ENCODE measurements around the gene SMIM11. TPM values are rescaled to one million over a fixed set of nuclear protein-coding genes. Genes with fewer than 3 reads are reported as not detected.
"Not testable (repeated sequence)": the region's sequence is repeated elsewhere in the genome, so short reads cannot be mapped to it uniquely, and the experiment has no call there.

SMIM11 gene, protein sequence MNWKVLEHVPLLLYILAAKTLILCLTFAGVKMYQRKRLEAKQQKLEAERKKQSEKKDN
- total RNA-seq: 10 to 100 TPM in 1 of 2 experiments, 1 to 10 TPM in 1; 8.4 to 12.1 TPM
- 10 to 100 TPM in 1 of 2 donors, 1 to 10 TPM in 1; 4.9 to 18.5 TPM for polyA plus RNA-seq

DNA sequence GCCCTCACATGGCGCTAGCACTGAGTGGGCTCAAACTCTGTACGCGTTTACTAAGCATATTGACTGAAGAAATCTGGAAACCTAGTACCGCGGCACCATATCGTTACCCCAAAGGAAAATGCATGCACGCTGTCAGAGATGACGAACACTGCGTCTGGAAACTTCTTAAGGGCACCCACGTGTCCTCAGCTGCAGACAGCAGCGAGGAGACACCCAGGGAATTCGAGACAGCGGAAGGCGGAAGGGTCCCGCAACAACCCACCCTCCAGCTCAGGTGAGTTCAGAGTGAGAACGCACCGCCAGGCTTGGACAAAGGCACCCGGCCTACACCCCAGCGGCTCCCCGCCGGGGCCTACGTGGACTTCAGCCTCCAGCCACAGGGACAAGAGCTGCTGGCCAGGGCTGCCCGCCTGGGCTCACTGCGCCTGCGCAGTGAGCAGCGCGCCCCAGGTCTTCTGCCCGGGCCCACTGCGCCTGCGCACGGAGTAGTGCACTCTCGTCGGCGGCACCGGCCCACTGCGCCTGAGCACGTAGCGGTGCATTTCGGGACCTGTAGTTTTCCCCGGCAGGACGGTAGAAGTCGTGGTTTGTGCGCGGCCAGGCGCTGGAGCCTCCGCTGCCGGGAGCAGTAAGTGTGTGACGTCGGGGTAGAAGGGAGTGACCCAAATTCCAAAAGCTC, at the start of gene SMIM11:
SMIM11 (plus strand) TSS at position 568 of the 679 bp plus-strand sequence. CDS start 3,998 bp downstream, outside the sequence.
- H3K27ac ChIP-seq (ENCODE audit: low read depth, low read length); H3K27me3 Mint-ChIP-seq; H3K4me1 ChIP-seq (ENCODE audit: insufficient read depth, low read length); H3K4me1 Mint-ChIP-seq; intact Hi-C loops (cut with micrococcal nuclease); H3K27me3 ChIP-seq (ENCODE audit: insufficient read depth, low read length); DNase-seq; H3K36me3 Mint-ChIP-seq; H3K9me3 ChIP-seq (ENCODE audit: control insufficient read depth in 1 of 2, low read length in 2 of 2); H3K9me3 Mint-ChIP-seq; POLR2A ChIA-PET (ENCODE audit: partially characterized antibody); H3K4me3 Mint-ChIP-seq; H3K27ac Mint-ChIP-seq; CTCF ChIA-PET (ENCODE audit: partially characterized antibody); H3K4me3 ChIP-seq (ENCODE audit: low read length in 2 of 2); H3K36me3 ChIP-seq (ENCODE audit: insufficient read depth, low read length): not testable (repeated sequence)

DNA sequence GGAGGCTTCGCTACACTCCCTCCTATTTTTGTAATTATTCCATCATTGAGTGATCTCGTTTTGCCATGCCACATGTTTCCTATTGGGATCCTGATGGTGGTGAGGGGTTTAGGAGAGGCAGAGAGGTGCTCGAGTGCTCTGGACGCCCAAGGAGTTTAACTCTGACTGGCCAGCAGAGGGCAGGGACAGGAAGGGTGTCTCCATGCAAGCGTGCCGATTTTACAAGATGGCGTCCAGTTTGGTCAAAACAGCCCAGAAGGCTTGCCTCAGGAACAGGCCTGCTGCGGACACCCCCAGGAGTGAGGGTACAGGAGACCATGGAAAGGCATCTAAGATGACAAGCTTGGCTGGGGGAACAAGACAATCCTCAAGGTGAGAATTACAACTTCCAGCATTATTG, 45.3 kb upstream of the SMIM11 start:
- Histone ChIP-seq H3K4me1 (ENCODE audit: insufficient read depth, low read length) (no peaks in the 10 kb centered on the region), H3K36me3 (ENCODE audit: insufficient read depth, low read length) (no peaks in the 10 kb centered on the region), H3K27me3 (ENCODE audit: insufficient read depth, low read length) (no peaks in the 10 kb centered on the region), H3K4me3 (ENCODE audit: low read length in 2 of 2) (no peak overlapping the region), H3K9me3 (ENCODE audit: control insufficient read depth in 1 of 2, low read length in 2 of 2) (no peaks in the 10 kb centered on the region), H3K27ac (ENCODE audit: low read depth, low read length) (no peak overlapping the region)
- H3K4me1 Mint-ChIP-seq: no peaks in the 10 kb centered on the region
- DNase-seq: no peak
- H3K9me3 Mint-ChIP-seq: peaks cover 0 to 7% (median 3%) of the 10 kb centered on the region in 8 donors
- POLR2A ChIA-PET (ENCODE audit: partially characterized antibody): no interaction called here
- intact Hi-C loops (cut with micrococcal nuclease): no loop called here
- peaks cover 3 to 5% of the 10 kb centered on the region in 2 donors for H3K27me3 Mint-ChIP-seq
- no peaks in the 10 kb centered on the region for H3K36me3 Mint-ChIP-seq
- no peak overlapping the region for H3K4me3 Mint-ChIP-seq
- H3K27ac Mint-ChIP-seq: no peak overlapping the region
- CTCF ChIA-PET (ENCODE audit: partially characterized antibody): interaction anchor here (1.4 kb wide), 1 partner anchor 18 kb away, joined by 5 read pairs; no protein-coding TSS in a partner anchor

DNA sequence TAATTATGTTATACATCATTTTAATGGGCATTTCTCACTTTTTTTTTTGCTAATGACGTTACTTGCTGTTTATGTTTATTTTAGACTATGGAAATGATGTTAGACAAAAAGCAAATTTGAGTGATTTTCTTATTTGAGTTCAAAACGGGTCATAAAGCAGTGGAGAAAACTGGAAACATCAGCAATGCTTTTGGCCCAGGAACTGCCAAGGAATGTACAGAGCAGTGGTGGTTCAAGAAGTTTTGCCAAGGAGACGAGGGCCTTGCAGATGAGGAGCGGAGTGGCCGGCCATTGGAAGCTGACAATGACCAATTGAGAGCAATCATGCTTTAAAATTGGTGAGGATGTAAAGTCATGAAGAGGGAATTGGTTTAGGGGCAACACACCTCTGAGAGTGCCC, 43.6 kb upstream of the SMIM11 start:
- Mint-ChIP-seq H3K9me3 (peaks cover 0 to 7% (median 3%) of the 10 kb centered on the region in 8 donors), H3K4me1 (no peaks in the 10 kb centered on the region), H3K4me3 (no peak overlapping the region), H3K27ac (no peak overlapping the region), H3K27me3 (peaks cover 0 to 4% of the 10 kb centered on the region in 2 donors), H3K36me3 (no peaks in the 10 kb centered on the region)
- H3K27ac ChIP-seq (ENCODE audit: low read depth, low read length): no peak overlapping the region
- H3K4me1 ChIP-seq (ENCODE audit: insufficient read depth, low read length): no peaks in the 10 kb centered on the region
- intact Hi-C loops (cut with micrococcal nuclease): no loop called here
- no peak for DNase-seq
- no peaks in the 10 kb centered on the region for H3K9me3 ChIP-seq (ENCODE audit: control insufficient read depth in 1 of 2, low read length in 2 of 2)
- no peaks in the 10 kb centered on the region for H3K36me3 ChIP-seq (ENCODE audit: insufficient read depth, low read length)
- ChIA-PET POLR2A (ENCODE audit: partially characterized antibody) (no interaction called here), CTCF (ENCODE audit: partially characterized antibody) (no interaction called here)
- H3K4me3 ChIP-seq (ENCODE audit: low read length in 2 of 2): no peak overlapping the region
- no peaks in the 10 kb centered on the region for H3K27me3 ChIP-seq (ENCODE audit: insufficient read depth, low read length)

DNA sequence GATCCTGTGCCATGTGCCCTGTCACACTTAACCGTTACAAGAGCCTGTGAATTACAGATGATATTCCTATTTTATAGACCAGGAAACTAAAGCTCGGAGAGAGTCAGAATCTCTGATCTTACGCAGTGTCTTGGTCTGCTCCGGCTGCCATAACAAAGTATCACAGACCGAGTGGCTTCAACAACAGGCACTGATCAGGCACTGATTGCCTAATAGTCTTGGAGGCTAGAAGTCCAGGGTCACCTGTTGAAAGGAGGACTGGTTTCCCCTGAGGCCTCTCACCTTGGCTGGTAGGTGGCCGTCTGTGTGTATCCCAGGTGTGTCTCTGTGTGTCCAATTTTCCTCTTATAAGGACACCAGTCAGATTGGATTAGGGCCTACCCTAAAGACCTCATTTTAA, 43.0 kb upstream of the SMIM11 start:
- Mint-ChIP-seq H3K4me1 (no peaks in the 10 kb centered on the region), H3K9me3 (peaks cover 0 to 7% (median 3%) of the 10 kb centered on the region in 8 donors)
- CTCF ChIA-PET (ENCODE audit: partially characterized antibody): no interaction called here

DNA sequence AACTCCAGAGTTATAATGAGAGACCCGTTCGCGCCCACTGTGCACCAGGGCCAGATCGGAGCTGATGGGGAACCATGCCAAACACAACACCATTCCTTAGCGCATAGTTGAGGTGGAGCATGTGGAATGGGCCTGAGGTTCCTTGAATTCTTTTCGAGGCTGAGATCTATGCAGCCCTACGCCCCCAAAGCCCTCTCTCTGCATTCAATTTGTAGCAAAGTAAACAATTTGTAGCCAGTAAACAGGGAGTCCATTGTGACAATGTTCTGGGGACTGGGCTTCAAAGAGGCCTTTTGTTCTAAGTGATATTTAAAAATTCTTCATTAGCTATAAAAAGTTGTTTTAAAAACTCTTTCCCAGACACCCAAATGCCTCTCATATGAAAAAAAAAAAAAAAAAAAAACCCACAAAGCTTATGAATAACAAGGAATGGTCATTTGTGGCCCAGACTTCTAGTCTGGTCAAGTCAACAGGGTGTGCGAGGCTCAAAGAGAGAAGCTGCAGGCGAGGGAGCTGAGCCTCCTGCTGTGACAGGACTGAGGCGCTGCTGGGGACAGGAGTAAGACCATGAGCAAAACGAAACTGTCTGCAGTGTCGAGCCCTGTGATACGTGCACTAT, 42.1 kb upstream of the SMIM11 start:
- intact Hi-C loops (cut with micrococcal nuclease): no loop called here
- H3K9me3 ChIP-seq (ENCODE audit: control insufficient read depth in 1 of 2, low read length in 2 of 2): no peaks in the 10 kb centered on the region
- Mint-ChIP-seq H3K27me3 (peaks cover 0 to 3% of the 10 kb centered on the region in 2 donors), H3K27ac (no peak overlapping the region), H3K4me3 (no peak overlapping the region), H3K9me3 (peaks cover 0 to 7% (median 3%) of the 10 kb centered on the region in 8 donors), H3K4me1 (no peaks in the 10 kb centered on the region), H3K36me3 (no peaks in the 10 kb centered on the region)
- H3K27ac ChIP-seq (ENCODE audit: low read depth, low read length): no peak overlapping the region
- no peaks in the 10 kb centered on the region for H3K36me3 ChIP-seq (ENCODE audit: insufficient read depth, low read length)
- no peak for DNase-seq
- H3K4me3 ChIP-seq (ENCODE audit: low read length in 2 of 2): no peak overlapping the region
- no peaks in the 10 kb centered on the region for H3K27me3 ChIP-seq (ENCODE audit: insufficient read depth, low read length)
- ChIA-PET CTCF (ENCODE audit: partially characterized antibody) (interaction anchor here (0.8 to 2.0 kb wide), 2 partner anchors 15 to 409 kb away, joined by 3 to 11 read pairs; no protein-coding TSS in a partner anchor), POLR2A (ENCODE audit: partially characterized antibody) (interaction anchor here (0.6 kb wide), 1 partner anchor 10 kb away, joined by 3 read pairs; no protein-coding TSS in a partner anchor)
- H3K4me1 ChIP-seq (ENCODE audit: insufficient read depth, low read length): no peaks in the 10 kb centered on the region

More for the DNA sequence above, 43.0 kb upstream of the SMIM11 start:
- Mint-ChIP-seq H3K36me3 (no peaks in the 10 kb centered on the region), H3K4me3 (no peak overlapping the region), H3K27ac (no peak overlapping the region), H3K27me3 (peaks cover 0 to 4% of the 10 kb centered on the region in 2 donors)
- Histone ChIP-seq H3K4me1 (ENCODE audit: insufficient read depth, low read length) (no peaks in the 10 kb centered on the region), H3K27ac (ENCODE audit: low read depth, low read length) (no peak overlapping the region), H3K9me3 (ENCODE audit: control insufficient read depth in 1 of 2, low read length in 2 of 2) (no peaks in the 10 kb centered on the region), H3K36me3 (ENCODE audit: insufficient read depth, low read length) (no peaks in the 10 kb centered on the region), H3K27me3 (ENCODE audit: insufficient read depth, low read length) (no peaks in the 10 kb centered on the region), H3K4me3 (ENCODE audit: low read length in 2 of 2) (no peak overlapping the region)
- intact Hi-C loops (cut with micrococcal nuclease): no loop called here
- DNase-seq: no peak
- POLR2A ChIA-PET (ENCODE audit: partially characterized antibody): no interaction called here

DNA sequence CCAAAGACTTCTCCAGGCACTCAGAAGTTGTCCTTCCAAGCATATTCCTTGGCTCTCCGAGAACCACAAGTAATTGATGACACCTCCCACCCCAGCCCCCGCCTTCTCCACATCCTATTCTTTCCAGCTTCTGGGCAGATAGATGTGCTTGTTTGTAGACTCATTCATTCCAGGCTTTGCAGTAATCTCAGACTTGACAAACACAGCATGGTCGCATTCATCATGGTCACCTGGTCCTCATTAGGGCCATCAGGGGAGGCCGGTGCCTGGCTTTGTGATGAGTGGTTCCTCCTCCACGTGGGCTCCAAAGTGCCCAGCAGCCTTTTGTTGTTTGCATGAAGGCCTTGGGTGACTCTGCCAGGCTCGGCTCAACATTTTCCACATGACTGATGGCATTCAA, 40.0 kb upstream of the SMIM11 start:
- POLR2A ChIA-PET (ENCODE audit: partially characterized antibody): no interaction called here

DNA sequence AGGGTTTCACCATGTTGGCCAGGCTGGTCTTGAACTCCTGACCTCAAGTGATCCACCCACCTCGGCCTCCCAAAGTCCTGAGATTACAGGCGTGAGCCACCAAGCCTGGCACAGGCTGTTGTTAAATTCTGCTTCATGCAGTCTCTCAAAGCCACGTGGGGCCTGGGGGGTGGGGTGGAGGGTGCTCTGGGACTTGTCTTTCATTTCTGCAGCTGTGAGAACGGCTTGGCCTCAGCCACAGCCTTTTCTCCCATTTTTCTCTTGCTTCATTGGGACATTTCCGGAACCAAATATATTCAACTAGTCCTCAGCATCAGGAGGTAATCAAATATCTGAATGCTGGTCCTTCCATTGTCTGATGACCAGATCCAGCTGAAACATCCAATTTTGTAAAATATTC, 39.1 kb upstream of the SMIM11 start:
- ChIA-PET POLR2A (ENCODE audit: partially characterized antibody) (no interaction called here), CTCF (ENCODE audit: partially characterized antibody) (interaction anchor here (1.0 to 1.3 kb wide), 2 partner anchors 12 kb away, joined by 3 to 8 read pairs; no protein-coding TSS in a partner anchor)
- no peak overlapping the region for H3K27ac ChIP-seq (ENCODE audit: low read depth, low read length)
- no peak overlapping the region for H3K4me3 ChIP-seq (ENCODE audit: low read length in 2 of 2)
- Mint-ChIP-seq H3K36me3 (no peaks in the 10 kb centered on the region), H3K4me1 (no peaks in the 10 kb centered on the region), H3K27ac (no peak overlapping the region), H3K27me3 (peaks cover 3 to 4% of the 10 kb centered on the region in 2 donors), H3K4me3 (no peak overlapping the region), H3K9me3 (no peaks in the 10 kb centered on the region)
- H3K9me3 ChIP-seq (ENCODE audit: control insufficient read depth in 1 of 2, low read length in 2 of 2): no peaks in the 10 kb centered on the region
- H3K4me1 ChIP-seq (ENCODE audit: insufficient read depth, low read length): no peaks in the 10 kb centered on the region
- DNase-seq: no peak
- H3K27me3 ChIP-seq (ENCODE audit: insufficient read depth, low read length): no peaks in the 10 kb centered on the region
- intact Hi-C loops (cut with micrococcal nuclease): no loop called here
- no peaks in the 10 kb centered on the region for H3K36me3 ChIP-seq (ENCODE audit: insufficient read depth, low read length)

More for the DNA sequence above, 40.0 kb upstream of the SMIM11 start:
- Mint-ChIP-seq H3K4me1 (no peaks in the 10 kb centered on the region), H3K27me3 (peaks cover 3 to 4% of the 10 kb centered on the region in 2 donors), H3K27ac (no peak overlapping the region), H3K4me3 (no peak overlapping the region), H3K36me3 (no peaks in the 10 kb centered on the region), H3K9me3 (no peaks in the 10 kb centered on the region)
- Histone ChIP-seq H3K4me3 (ENCODE audit: low read length in 2 of 2) (no peak overlapping the region), H3K4me1 (ENCODE audit: insufficient read depth, low read length) (no peaks in the 10 kb centered on the region), H3K9me3 (ENCODE audit: control insufficient read depth in 1 of 2, low read length in 2 of 2) (no peaks in the 10 kb centered on the region), H3K27ac (ENCODE audit: low read depth, low read length) (no peak overlapping the region), H3K27me3 (ENCODE audit: insufficient read depth, low read length) (no peaks in the 10 kb centered on the region), H3K36me3 (ENCODE audit: insufficient read depth, low read length) (no peaks in the 10 kb centered on the region)
- no peak for DNase-seq
- CTCF ChIA-PET (ENCODE audit: partially characterized antibody): interaction anchor here (1.0 kb wide), 1 partner anchor 13 kb away, joined by 3 read pairs; no protein-coding TSS in a partner anchor
- intact Hi-C loops (cut with micrococcal nuclease): no loop called here
